GM18867 (cell line): ENCODE results near the gene CTNNA3.
"Not testable (repeated sequence)": the region's sequence is repeated elsewhere in the genome, so short reads cannot be mapped to it uniquely, and the experiment has no call there.

ENCODE experiments used
- ATAC-seq: cut with Tn5 transposase; IDR thresholded peaks from one replicate; pipeline ENCODE4 v1.9.1; 2021; ENCODE audit warnings: mild to moderate bottlenecking, moderate library complexity; ENCODE audit not compliant: unreplicated experiment

CTNNA3 gene

DNA sequence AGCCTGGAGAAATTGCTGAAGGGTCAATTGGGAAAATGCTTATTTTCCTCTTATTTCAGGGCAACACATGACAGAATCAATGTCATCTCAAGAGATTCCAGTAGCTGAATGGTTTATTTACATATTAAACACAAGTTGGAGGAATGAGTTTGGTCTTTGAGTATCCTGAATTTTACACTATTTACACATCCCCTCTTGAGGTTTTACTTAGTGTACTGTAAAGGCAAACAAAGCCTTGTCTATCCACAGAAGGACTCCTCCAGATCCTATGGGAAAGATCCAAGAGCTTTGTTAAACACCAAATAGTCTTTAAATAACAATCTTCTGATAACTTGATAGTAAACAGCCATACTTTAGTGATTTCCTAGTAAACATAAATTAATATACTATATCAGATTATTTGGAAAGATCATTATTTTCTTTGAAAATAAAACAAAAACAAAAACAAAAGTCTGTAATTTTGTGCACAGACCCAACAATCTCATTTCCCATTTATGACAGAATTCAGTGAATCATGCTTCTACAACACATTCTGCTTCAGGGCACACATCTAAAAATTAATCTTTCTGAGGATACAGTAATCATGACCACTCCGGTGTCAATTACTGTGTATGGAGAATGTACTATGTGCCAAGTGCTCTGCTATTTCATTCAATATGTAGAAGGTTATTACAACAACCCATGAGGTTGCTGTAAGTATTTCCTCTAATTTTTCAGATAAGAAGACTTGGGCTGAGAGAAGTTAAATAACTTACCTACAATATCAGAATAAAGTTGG, 1345.2 kb downstream of the CTNNA3 start:
- no peak for ATAC-seq

DNA sequence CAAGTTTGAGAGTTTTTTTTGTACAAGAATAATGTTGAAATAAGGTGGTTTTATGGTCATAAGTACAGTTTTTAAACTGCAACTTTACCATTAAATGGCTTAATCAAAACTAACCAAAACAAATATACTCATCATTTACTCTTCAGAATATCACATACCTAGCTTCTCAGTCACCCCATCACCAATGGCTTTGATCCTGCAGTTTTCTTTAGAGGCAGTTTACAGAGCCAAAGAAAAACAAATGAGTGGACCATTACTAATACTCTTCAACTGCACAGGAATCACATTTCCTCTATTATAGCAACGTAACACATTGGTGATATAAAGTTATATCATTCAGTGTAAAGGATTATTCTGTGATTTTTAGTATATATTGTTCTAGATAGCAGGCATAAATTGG, 1346.3 kb downstream of the CTNNA3 start:
- no peak for ATAC-seq

DNA sequence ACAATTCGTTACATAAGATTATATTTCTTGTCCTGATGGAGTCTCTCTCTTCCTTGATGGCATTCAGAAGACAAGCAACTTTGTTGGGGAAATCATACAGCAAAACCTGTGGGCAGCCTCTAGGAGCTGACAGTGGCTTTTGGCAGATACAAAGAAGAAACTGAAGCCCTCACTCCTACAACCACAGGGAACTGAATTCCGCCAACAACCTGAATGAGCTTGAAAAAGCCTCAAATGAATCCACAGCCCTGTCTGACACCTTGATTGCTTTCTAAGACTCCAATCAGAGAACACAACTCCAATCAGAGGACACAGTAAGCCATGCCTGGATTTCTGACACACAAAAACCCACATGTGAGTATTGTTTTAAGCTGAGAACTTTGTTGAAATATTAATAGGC, 1346.9 kb downstream of the CTNNA3 start:
- no peak for ATAC-seq

DNA sequence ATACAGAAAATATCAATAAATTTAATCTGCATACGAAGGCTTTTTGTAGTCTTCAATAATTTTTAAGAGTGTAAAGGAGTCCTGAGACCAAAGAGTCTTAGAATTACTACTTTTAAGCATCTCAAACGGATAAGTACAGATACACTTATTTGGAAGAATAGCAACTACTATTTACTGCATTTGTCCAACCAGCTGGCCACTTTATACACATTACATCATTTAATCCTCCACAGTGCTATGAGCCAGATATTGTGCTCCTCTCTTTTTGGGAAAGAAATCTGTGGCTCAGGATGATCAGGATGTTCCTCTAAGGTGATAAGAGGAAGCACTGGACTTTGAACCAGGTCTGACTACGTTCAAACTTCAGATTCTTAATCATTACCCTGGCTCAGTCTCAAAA, 1358.8 kb downstream of the CTNNA3 start:
- no peak for ATAC-seq

DNA sequence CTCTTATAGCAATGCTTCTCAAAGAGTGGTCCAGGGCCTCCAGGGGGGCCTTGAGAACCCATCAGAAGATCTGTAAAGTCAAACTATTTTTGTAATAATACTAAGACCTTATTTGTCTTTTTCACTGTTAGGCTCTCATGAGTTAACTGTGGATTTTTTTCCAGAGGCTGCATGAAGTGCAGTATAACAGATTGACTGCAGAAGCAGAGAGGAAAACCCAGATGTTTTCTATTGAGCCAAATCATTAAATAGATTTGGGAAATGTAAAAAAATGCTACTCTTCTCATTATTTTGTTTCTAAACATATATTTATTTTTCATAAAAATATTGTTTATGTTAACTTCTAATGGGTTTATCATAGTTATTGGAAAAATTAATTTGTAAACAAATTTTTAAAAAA, 1359.2 kb downstream of the CTNNA3 start:
- no peak for ATAC-seq

DNA sequence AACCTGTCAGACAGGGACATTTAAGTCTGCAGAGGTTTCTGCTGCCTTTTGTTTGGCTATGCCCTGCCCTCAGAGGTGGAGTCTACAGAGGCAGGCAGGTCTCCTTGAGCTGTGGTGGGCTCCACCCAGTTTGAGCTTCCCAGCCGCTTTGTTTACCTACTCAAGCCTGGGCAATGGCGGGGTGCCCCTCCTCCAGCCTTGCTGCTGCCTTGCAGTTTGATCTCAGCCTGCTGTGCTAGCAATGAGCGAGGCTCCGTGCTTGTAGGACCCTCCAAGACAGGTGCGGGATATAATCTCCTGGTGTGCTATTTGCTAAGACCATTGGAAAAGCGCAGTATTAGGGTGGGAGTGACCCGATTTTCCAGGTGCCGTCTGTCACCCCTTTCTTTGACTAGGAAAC, 1360.2 kb downstream of the CTNNA3 start:
- ATAC-seq, result not testable (repeated sequence)

DNA sequence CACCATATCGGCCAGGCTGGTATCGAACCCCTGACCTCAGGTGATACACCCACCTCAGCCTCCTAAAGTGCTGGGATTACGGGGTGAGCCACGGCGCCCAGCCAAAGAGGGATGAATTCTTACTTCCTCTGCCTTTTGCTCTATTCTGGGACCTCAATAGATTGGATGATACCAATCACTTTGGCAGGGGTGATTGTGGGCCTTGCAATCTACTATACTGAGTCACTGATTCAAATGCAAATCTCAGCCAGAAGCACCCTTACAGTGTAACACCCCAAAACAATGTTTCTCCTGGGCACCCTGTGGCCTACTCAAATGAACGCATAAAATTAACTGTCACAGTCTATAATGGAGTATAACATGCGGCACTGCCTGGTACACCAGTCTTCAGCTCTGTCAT, 1366.8 kb downstream of the CTNNA3 start:
- ATAC-seq, result no peak

DNA sequence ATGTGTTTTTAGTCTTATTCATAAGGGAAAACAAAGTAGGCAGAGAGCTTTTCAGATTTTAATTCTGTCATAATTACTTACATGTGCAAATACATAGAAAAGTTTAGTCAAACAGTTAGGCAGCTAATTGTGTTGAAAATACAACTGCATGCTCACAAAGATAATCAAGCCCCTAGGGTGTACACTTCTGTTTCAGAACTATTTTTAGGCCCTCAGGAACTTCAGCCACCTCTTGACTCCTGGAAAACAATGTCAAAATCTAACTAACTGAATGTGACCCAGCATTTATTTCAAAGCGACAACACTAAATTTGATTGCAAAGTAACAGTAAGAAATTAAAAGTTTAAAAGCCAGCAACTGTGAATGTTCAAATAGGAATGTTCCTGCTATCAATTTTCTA, 1369.1 kb downstream of the CTNNA3 start:
- ATAC-seq, result no peak

DNA sequence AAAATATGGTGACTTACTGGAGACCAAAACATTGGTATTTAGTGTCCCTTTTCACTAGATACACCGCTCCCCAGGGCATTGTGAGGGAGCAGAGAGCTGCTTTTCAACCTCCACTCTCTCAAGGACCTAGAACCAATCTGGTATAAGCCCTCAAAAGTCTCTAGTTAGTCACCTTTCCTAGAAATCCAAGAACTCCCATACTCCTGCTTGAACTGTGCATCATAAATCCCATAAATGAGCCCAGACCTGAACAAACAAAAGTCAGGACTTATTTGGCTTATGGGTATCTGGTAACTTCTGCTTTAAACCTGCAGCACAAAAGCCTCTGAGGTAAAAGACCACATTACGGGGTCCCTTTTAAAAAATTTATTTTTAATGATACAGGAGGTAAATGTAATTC, 1373.2 kb downstream of the CTNNA3 start:
- ATAC-seq, result no peak

DNA sequence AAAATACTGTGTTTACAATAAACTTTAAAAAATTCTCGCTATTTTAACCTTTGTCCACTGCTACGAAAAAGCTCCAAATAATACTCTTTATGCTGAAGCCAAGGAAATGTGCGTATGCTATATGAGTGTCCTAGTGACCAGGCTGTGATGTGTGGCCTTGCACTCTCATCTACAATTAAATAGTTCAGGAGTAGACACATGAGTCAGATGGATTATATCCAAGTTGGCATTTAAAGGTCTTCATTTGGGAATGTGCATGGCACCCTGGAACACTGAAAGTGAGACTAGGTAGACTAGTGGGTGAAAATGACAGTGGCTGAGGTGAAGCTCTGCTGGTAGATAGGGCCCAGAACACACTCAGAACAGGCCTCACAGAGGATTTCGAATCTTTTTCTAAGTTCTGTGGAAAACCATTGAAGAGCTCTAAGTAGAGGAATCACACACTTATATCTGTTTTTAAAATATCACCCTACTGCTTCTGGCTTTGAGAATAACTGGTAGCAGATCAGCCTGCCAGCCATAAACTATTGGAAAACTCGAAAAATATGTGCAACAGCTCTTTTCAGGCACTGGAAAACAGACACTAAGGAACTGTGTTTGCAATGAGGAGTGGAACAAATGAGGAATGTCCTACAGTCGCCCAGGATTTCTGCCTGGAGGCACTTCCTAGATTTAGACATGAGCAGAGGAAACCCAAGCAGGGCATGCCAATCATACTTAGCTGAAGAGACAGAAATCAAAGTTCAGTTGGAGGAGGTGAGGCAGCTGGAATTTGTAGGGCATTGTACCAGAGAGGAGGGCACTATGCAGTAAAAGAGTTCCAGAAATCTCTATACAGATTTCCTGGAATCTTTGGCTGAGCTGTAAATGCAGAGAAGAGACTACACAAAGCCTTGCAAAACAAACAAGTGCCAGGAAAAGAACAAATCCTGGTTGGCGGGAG, 1374.0 kb downstream of the CTNNA3 start:
- ATAC-seq, result no peak

DNA sequence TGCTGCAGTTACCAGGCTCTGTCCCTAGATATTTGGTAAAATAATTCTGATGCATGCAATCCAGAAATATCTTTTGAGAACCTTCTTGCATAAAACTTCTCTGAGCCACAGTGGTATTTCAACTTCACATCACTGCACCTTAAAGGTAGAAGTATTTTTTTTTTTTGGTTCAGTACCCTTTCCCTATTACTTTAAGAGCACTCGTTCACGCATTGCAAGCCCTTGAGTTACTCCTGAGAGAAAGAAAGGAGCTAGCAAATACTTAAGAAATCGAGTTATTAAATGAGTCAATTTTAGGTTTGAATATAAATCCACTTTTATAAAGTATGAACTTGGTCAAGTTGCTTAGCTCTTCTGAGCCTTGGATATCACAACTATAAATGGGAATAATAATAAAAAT, 1377.2 kb downstream of the CTNNA3 start:
- ATAC-seq, result no peak

DNA sequence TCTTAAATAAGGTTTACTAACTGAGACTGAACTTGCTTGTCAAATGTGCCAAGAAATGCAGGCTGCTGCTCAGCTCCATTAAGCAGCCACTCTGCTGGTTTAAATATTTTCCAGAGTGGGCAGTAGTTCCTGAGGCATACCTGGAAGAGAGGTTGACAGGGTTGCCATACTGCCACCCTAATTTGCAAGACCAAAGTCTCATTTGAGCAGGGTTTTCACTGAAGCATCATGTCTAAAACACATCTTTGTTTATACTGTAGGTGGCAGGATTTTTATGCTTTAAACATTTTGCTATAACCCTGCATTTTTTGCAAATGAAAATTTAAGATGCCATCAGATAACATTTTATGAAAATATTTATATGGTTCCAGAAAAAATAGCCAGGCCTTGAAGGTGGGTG, 1388.2 kb downstream of the CTNNA3 start:
- no peak for ATAC-seq

DNA sequence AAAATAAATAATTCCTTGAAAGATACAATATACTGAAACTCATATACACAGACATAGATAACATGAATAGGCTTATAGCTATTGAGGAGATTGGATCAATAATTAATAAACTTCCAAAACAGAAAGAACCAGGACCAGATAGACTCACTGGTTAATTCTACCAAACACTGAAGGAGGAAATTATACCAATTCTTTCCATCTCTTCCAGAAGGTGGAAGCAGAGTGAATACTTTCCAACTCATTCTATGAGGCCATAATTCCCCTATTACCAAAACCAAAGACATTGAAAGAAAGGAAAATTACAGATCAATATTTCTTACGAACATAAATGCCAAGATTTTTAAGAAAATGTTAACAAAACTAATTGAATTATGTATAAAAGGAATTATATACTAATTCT, 1394.9 kb downstream of the CTNNA3 start:
- no peak for ATAC-seq

DNA sequence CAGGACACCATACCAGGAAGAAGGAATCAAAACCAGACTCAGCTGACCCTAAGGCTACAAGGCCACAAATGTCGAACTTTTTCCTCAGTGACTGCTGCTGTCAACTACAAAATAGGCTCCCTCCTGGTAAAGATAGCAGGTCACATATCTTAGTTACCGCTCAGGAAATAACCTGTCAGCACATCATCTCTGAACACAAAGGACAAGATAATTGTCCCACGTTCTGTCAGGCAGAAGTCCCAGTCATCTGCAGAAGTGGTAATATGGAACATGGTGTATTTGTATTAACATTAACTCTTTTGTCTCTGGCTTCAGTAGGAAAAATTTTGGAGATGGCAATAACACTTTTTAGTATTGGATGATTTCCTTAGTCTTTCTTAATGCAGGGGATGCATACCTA, 1400.4 kb downstream of the CTNNA3 start:
- no peak for ATAC-seq

DNA sequence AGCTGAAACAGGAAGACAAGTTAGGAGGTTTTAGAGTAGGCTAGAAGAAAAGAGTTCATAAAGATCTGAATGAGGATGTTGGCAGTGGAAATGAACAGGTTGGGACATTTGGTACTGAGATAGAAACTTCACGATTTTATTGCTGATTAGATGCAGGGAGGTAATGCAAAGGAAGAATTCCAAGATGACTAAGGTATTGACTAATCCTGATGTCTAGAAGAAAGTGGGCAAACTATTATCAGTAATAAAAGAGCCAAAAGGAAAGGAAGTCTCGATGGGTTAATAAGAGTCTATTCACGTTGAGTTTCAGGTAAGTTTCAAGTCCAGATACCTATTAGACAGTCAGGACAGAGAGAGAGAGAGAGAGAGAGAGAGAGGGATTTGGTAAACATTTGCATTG, 1401.5 kb downstream of the CTNNA3 start:
- no peak for ATAC-seq

DNA sequence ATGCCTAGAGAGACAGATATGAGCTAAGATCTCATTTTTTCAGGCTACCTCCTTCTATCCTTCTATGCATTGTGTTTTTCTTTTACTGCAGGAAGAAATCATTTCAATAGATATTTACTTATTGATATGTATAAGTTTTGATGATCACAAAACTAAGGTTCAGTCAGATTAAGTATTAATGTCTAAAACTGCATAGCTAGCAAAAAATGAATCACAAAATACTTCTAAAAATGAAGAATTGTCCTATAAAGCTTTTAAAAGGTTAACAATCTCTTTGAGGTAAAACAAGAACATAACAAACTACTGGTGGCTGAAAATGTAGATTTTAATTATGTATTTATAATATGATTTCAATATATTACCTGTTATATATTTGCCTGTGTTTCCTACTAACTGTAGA, 1403.1 kb downstream of the CTNNA3 start:
- ATAC-seq, result no peak

DNA sequence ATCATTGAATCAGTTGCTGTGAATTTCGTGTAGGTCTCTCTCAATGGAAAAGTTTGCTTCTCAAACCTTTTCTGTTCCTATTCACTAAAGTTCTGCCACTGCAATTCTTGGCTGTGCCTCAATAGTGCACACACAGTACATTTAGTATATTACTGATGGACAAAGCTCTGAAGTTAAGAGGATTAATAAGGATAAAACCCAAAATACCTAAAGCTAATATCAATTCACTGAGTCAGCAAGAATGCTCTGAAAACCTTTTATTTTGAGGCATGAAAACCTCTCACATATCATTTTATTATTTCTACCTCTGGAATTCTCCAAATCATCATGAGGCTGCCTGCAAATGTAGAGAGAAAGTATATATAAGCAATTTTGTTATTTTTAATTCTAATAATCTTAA, 1403.5 kb downstream of the CTNNA3 start:
- no peak for ATAC-seq

DNA sequence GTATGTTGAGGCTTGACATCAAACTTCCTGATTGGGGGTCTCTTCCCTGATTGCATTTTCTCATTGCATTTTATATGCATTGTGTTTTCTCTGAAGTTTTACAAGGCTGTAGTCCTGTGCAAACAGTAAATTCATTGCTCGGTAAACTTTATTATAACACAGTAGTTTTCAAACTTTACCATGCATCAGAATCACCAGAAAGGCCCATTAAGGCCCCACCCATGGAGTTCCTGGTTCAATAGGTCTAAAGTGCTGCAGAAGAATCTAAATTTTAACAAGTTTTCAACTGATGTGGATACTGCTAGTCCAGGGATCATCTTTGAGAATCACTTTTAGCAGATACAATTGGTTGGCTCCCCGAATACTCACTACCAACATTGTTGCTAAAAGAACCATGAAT, 1404.9 kb downstream of the CTNNA3 start:
- ATAC-seq, result no peak

DNA sequence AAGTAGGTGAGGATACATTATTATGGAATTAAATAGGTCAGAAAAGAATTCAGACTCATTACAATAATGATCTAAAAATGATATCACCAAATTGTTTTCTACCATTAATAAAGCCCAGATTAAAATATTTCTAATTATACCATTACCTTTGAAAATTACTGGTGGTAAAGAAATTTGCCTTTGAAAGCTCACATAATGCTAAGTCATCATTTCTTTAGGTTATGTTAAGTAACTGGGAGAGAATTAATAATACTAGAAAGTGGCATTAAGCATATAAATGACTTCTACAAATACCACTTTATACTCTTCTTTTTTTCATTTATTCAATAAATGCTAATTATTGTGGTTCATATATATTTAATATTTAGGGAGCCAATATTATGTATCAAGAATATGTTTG, 1411.4 kb downstream of the CTNNA3 start:
- no peak for ATAC-seq

DNA sequence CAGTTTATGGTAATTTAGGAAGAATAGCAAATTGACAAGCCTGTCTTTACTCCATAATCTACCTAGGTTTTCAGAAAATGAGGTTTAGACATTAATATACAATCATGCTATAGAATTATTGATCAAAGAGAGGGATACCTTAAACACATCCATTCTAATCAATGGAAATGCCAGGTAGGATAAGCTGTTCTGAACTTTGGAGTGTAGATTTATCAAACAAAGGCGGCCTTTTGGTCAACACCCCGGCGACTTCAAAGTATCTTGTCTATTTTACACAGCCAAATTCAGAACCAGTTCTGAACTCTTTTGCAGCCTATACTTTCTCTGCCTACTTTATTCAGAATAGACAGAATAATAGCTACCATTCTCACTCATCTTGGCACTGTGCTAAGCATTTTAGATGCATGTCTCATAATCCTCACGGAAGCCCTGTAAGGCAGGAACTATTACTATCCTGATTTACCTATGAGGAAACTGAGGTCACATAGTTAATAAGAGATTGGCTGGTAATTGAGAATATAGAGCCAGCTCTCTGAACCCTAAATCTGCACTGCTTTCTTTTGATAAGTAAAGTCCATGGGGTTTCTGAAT, 1412.0 kb downstream of the CTNNA3 start:
- ATAC-seq, result no peak

DNA sequence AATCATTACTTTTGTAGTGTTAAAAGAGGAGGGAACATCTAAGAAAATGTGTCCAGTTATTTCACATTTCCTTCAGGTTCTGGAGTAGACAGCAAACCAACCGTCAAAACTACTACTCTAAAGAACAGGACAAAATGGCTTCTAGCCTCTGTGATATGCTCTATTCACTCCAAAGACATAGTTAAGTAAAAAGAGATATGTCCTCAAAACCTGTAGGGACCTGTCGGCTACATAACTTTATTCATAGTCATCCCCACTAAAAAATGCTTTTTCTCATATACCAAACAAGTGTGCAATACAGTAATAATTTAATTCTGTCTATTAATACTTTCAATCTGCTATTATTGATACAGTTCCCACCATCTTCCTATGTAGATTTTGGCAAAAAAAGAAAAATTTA, 1412.9 kb downstream of the CTNNA3 start:
- no peak for ATAC-seq

DNA sequence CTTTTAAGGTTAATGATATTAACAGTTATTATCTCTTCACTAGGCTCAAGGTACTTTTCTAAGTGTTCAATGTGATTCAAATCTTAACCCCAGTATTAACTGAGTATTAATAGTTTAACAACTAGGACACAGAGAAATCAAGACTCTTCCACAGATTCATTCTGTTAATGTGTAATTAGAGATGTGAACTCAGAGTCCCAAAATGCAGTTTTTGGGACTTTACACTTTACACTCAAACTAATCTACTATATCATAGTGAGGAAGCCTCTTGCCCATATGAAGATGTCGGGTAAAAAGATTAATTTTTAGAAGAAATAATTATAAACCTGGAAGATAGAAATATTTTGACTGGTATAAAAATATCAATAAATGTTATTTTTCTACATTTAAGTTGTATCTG, 1414.7 kb downstream of the CTNNA3 start:
- no peak for ATAC-seq
